GM12865 (cell line): ENCODE measurements around the gene TNNT1.
"Not testable (repeated sequence)": the region's sequence is repeated elsewhere in the genome, so short reads cannot be mapped to it uniquely, and the experiment has no call there.

ENCODE experiments used
- DNase-seq: peaks from one replicate; pipeline ENCODE4 v3.0.0; 2010; ENCODE audit warnings: low read depth
- H3K4me3 ChIP-seq: 2 replicates; pipeline ENCODE4 v1.5.1; 2011; ENCODE audit warnings: mild to moderate bottlenecking, low read depth, low read length, control low read depth
- CTCF ChIP-seq: IDR thresholded peaks from 2 replicates; pipeline ENCODE4 v1.5.1; 2011; ENCODE audit warnings: low read length, control low read depth, low read depth, inconsistent platforms; ENCODE audit not compliant: insufficient read depth; ENCODE audit errors: missing control alignments

TNNT1 gene

GRCh38 chr19:55158848-55159749 lies 10.1 kb upstream of the TNNT1 start:
- no peak overlapping the region for H3K4me3 ChIP-seq
- TF ChIP-seq CTCF, result no peak
- DNase-seq, result no peak

GRCh38 chr19:55158423-55158822 lies 9.4 kb upstream of the TNNT1 start:
- DNase-seq, result no peak
- TF ChIP-seq CTCF, result no peak
- H3K4me3 ChIP-seq, result no peak overlapping the region

GRCh38 chr19:55157064-55157908 lies 8.3 kb upstream of the TNNT1 start, which contains the start of gene TNNI3:
TSS of gene TNNI3 (minus strand) at chr19:55157732. CDS start at chr19:55157589, 143 bp downstream.
- TF ChIP-seq CTCF, result no peak
- no peak within 1 kb of the TSS for H3K4me3 ChIP-seq
- no peak for DNase-seq

GRCh38 chr19:55156202-55157063 lies 7.4 kb upstream of the TNNT1 start:
- H3K4me3 ChIP-seq, result no peak overlapping the region
- no peak for TF ChIP-seq CTCF
- DNase-seq, result peak; percentile 31

- DNase-seq, H3K4me3 ChIP-seq: not testable (repeated sequence)
Measured at GRCh38 chr19:55155784-55156183, 6.8 kb upstream of the TNNT1 start.

- no peak for DNase-seq
- TF ChIP-seq CTCF, result no peak
- no peak overlapping the region for H3K4me3 ChIP-seq
Measured at GRCh38 chr19:55153652-55154264, 4.8 kb upstream of the TNNT1 start.
